ENCODE data around the gene BEND6. TPM values are rescaled to one million over a fixed set of nuclear protein-coding genes. Genes with fewer than 3 reads are reported as not detected.

BEND6 gene
- total and polyA plus RNA-seq, 2 of the 13 experiments (the other 11 are each of a cell fraction or from before 2014, with no cell fraction given), result 0.20 to 0.21 TPM

DNA sequence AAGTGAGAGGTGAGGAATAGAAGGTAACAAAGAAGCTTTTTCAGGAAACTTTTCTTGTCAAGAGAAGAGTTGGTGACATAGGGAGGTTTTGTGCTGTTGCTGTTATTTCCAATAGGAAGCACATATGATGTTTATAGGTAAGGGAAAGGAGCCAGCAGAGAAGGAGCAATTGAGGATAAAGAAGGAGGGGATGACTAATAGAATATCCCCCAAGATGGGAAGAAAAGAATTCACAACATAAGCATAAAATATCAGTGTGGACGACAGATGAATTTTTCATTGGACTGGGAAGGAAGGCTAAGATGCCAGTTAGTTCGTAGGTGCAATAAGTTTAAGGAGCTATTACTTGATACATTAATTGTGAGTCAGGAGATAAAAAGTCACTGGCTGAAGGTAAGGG is 8.5 kb upstream of the BEND6 start:
- H3K9me3 ChIP-seq (ENCODE audit: low read length), result 0 out of 2 replicates have a peak, but pooled peaks cover 3% of the 10 kb centered on the region
- POLR2A ChIA-PET, result no interaction called here
- no peaks in the 10 kb centered on the region for H3K27me3 ChIP-seq (ENCODE audit: control insufficient read depth in 1 of 2, insufficient read depth in 2 of 2, low read length in 2 of 2)
- DNase-seq (ENCODE audit: low spot score) (no peak), ATAC-seq (no peak), FAIRE-seq (no peak)
- H2AFZ ChIP-seq (ENCODE audit: low read length), result no peak overlapping the region
- 47% methylated on average over 2 of the region's 2 CpGs for WGBS (ENCODE audit: low lambda C conversion rate)
- no peaks in the 10 kb centered on the region for H4K20me1 ChIP-seq (ENCODE audit: insufficient read depth, low read length)
- in situ Hi-C loops (cut with HindIII; ENCODE audit: extremely low pct_ligation_motif_present, low pct_unique_long_range_greater_than_20kb), result no loop called here
- BruUV-seq (replicated peaks), result no TSS peak
- no peak overlapping the region for H3K4me2 ChIP-seq (ENCODE audit: low read depth, low read length)
- H3K79me2 ChIP-seq (ENCODE audit: insufficient read depth, low read length), result no peaks in the 10 kb centered on the region
- H3K4me1 ChIP-seq (ENCODE audit: insufficient read depth, low read length), result no peaks in the 10 kb centered on the region
- CTCF ChIA-PET (ENCODE audit: low intra/inter-chr PET ratio, low total read pairs), result no interaction called here
- intact Hi-C loops (cut with micrococcal nuclease; ENCODE audit: unreplicated experiment), result no loop called here
- H3K9ac ChIP-seq (ENCODE audit: insufficient read depth, low read depth, low read length), result no peak overlapping the region
- H3K4me3 ChIP-seq (replicated peaks in 1 of 3; ENCODE audit: insufficient read depth in 1 of 3, low read depth in 2 of 3, low read length in 3 of 3), result no peak overlapping the region
- TF ChIP-seq, protein P1, sequence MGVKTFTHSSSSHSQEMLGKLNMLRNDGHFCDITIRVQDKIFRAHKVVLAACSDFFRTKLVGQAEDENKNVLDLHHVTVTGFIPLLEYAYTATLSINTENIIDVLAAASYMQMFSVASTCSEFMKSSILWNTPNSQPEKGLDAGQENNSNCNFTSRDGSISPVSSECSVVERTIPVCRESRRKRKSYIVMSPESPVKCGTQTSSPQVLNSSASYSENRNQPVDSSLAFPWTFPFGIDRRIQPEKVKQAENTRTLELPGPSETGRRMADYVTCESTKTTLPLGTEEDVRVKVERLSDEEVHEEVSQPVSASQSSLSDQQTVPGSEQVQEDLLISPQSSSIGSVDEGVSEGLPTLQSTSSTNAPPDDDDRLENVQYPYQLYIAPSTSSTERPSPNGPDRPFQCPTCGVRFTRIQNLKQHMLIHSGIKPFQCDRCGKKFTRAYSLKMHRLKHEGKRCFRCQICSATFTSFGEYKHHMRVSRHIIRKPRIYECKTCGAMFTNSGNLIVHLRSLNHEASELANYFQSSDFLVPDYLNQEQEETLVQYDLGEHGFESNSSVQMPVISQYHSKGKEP (CRISPR knock-in tag; IDR thresholded peaks at IDR 0.05), result no peak
- no peak for TF ChIP-seq KLF16 (CRISPR knock-in tag; IDR thresholded peaks at IDR 0.05)
- no peak for TF ChIP-seq PPARG (CRISPR knock-in tag; conservative IDR thresholded peaks at IDR 0.05)
- TF ChIP-seq ZNF878 (CRISPR knock-in tag; IDR thresholded peaks at IDR 0.05), result no peak
- no peak for TF ChIP-seq ZNF556 (CRISPR knock-in tag; IDR thresholded peaks at IDR 0.05; ENCODE audit: borderline replicate concordance)
- TF ChIP-seq HOXA3 (CRISPR knock-in tag; IDR thresholded peaks at IDR 0.05), result no peak
- no peaks in the 10 kb centered on the region for H3K36me3 ChIP-seq (replicated peaks in 1 of 2; ENCODE audit: control insufficient read depth in 1 of 2, insufficient read depth in 2 of 2, low read length in 2 of 2)
- no peak overlapping the region for H3K27ac ChIP-seq (ENCODE audit: extremely low read length, insufficient read depth, low read length)

DNA sequence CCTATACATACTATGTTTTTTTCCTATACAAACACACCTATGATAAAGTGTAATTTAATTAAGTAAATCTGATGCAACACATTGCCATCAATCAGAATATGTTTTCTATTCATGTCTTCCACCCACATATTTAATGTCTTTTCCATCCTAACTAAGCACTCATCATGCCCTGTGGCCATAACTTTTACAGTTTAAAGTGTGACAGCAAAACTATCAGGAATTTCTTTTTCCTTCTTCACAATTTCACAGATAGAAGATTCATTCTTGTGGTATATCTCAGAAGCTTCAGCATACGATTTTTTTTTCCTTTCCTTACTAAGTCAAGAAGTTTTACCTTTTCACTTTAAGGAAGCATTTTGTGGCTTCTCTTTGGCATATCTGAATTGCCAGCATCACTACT is 7.0 kb upstream of the BEND6 start:
- BruUV-seq (replicated peaks), result no TSS peak
- no peaks in the 10 kb centered on the region for H3K9me3 ChIP-seq (ENCODE audit: low read length)
- ATAC-seq (no peak), DNase-seq (ENCODE audit: low spot score) (no peak), FAIRE-seq (no peak)
- no peak overlapping the region for H3K9ac ChIP-seq (ENCODE audit: insufficient read depth, low read depth, low read length)
- H3K27me3 ChIP-seq (ENCODE audit: control insufficient read depth in 1 of 2, insufficient read depth in 2 of 2, low read length in 2 of 2), result no peaks in the 10 kb centered on the region
- H3K4me3 ChIP-seq (replicated peaks in 1 of 3; ENCODE audit: insufficient read depth in 1 of 3, low read depth in 2 of 3, low read length in 3 of 3), result no peak overlapping the region
- intact Hi-C loops (cut with micrococcal nuclease; ENCODE audit: unreplicated experiment), result no loop called here
- ChIA-PET POLR2A (no interaction called here), CTCF (ENCODE audit: low intra/inter-chr PET ratio, low total read pairs) (no interaction called here)
- H2AFZ ChIP-seq (ENCODE audit: low read length), result no peak overlapping the region
- no peaks in the 10 kb centered on the region for H4K20me1 ChIP-seq (ENCODE audit: insufficient read depth, low read length)
- 32% methylated on average over 1 of the region's 1 CpG for WGBS (ENCODE audit: low lambda C conversion rate)
- in situ Hi-C loops (cut with HindIII; ENCODE audit: extremely low pct_ligation_motif_present, low pct_unique_long_range_greater_than_20kb), result no loop called here
- no peaks in the 10 kb centered on the region for H3K36me3 ChIP-seq (replicated peaks in 1 of 2; ENCODE audit: control insufficient read depth in 1 of 2, insufficient read depth in 2 of 2, low read length in 2 of 2)
- no peaks in the 10 kb centered on the region for H3K79me2 ChIP-seq (ENCODE audit: insufficient read depth, low read length)
- no peak overlapping the region for H3K4me2 ChIP-seq (ENCODE audit: low read depth, low read length)
- no peaks in the 10 kb centered on the region for H3K4me1 ChIP-seq (ENCODE audit: insufficient read depth, low read length)
- H3K27ac ChIP-seq (ENCODE audit: extremely low read length, insufficient read depth, low read length), result no peak overlapping the region
- TF ChIP-seq TCF7L2 (IDR thresholded peaks at IDR 0.05; ENCODE audit: low read depth, low read length) (no peak), ZBTB20 (CRISPR knock-in tag; IDR thresholded peaks at IDR 0.05; ENCODE audit: borderline replicate concordance, low read depth) (no peak), ZNF724P (CRISPR knock-in tag; IDR thresholded peaks at IDR 0.05; ENCODE audit: borderline replicate concordance) (no peak), PRMT3 (CRISPR knock-in tag; IDR thresholded peaks at IDR 0.05; ENCODE audit: borderline replicate concordance, low read depth) (no peak), KDM5B (CRISPR knock-in tag; IDR thresholded peaks at IDR 0.05; ENCODE audit: borderline replicate concordance) (no peak), HNRNPLL (IDR thresholded peaks at IDR 0.05; ENCODE audit: low read depth, low read length, poor library complexity, severe bottlenecking) (no peak), STAT5B (CRISPR knock-in tag; IDR thresholded peaks at IDR 0.05) (no peak), NAIF1 (CRISPR knock-in tag; IDR thresholded peaks at IDR 0.05; ENCODE audit: borderline replicate concordance) (no peak)
- TF ChIP-seq, protein P2, sequence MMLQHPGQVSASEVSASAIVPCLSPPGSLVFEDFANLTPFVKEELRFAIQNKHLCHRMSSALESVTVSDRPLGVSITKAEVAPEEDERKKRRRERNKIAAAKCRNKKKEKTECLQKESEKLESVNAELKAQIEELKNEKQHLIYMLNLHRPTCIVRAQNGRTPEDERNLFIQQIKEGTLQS (CRISPR knock-in tag; IDR thresholded peaks at IDR 0.05), result no peak
- TF ChIP-seq, protein P3, sequence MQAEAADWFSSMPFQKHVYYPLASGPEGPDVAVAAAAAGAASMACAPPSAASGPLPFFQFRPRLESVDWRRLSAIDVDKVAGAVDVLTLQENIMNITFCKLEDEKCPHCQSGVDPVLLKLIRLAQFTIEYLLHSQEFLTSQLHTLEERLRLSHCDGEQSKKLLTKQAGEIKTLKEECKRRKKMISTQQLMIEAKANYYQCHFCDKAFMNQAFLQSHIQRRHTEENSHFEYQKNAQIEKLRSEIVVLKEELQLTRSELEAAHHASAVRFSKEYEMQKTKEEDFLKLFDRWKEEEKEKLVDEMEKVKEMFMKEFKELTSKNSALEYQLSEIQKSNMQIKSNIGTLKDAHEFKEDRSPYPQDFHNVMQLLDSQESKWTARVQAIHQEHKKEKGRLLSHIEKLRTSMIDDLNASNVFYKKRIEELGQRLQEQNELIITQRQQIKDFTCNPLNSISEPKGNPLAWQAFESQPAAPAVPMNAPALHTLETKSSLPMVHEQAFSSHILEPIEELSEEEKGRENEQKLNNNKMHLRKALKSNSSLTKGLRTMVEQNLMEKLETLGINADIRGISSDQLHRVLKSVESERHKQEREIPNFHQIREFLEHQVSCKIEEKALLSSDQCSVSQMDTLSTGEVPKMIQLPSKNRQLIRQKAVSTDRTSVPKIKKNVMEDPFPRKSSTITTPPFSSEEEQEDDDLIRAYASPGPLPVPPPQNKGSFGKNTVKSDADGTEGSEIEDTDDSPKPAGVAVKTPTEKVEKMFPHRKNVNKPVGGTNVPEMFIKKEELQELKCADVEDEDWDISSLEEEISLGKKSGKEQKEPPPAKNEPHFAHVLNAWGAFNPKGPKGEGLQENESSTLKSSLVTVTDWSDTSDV (CRISPR knock-in tag; IDR thresholded peaks at IDR 0.05), result no peak
